Endothelial cell (in vitro differentiated cells): Measurements from ENCODE around the gene DNAI2. TPM values are rescaled to one million over a fixed set of nuclear protein-coding genes. Genes with fewer than 3 reads are reported as not detected.

Experiments used
- DNase-seq: peaks from one replicate; pipeline ENCODE4 v3.0.0; 2021; ENCODE audit warnings: low spot score
- H3K27ac Mint-ChIP-seq: one replicate; pipeline ENCODE4 v1.8.0; 2021; ENCODE audit warnings: mixed read lengths, inconsistent platforms; ENCODE audit not compliant: unreplicated experiment
- H3K27me3 Mint-ChIP-seq: one replicate; pipeline ENCODE4 v1.8.0; 2021; ENCODE audit warnings: mild to moderate bottlenecking, moderate library complexity, mixed read lengths, inconsistent platforms; ENCODE audit not compliant: unreplicated experiment
- H3K36me3 Mint-ChIP-seq: one replicate; pipeline ENCODE4 v1.8.0; 2021; ENCODE audit warnings: mild to moderate bottlenecking, low read depth, mixed read lengths, inconsistent platforms; ENCODE audit not compliant: unreplicated experiment
- H3K4me1 Mint-ChIP-seq: one replicate; pipeline ENCODE4 v1.8.0; 2021; ENCODE audit warnings: mild to moderate bottlenecking, mixed read lengths, inconsistent platforms; ENCODE audit not compliant: unreplicated experiment
- H3K4me3 Mint-ChIP-seq: one replicate; pipeline ENCODE4 v1.8.0; 2021; ENCODE audit warnings: mild to moderate bottlenecking, mixed read lengths, inconsistent platforms; ENCODE audit not compliant: unreplicated experiment
- H3K9me3 Mint-ChIP-seq: one replicate; pipeline ENCODE4 v1.8.0; 2021; ENCODE audit warnings: mixed read lengths, inconsistent platforms; ENCODE audit not compliant: unreplicated experiment
- CTCF ChIP-seq: fragments of 200-600 bp; sonication (generic); IDR thresholded peaks from one replicate; pipeline ENCODE4 v1.5.0; 2021; ENCODE audit warnings: antibody characterized with exemption; ENCODE audit not compliant: unreplicated experiment
- total RNA-seq: library from RNA; stranded (reverse); fragmentation: NEBNext Ultra II Directional; extraction: Animal tissue kit (Norgen Biotek cat#: 25700); gene quantifications from one replicate; pipeline ENCODE4 v1.2.1, GENCODE V29; 2021; ENCODE audit not compliant: unreplicated experiment

Gene DNAI2
- total RNA-seq, 1 donor from 2014 or later, result not detected

- Mint-ChIP-seq H3K27me3 (peaks cover 14% of the 10 kb centered on the region), H3K4me1 (peaks cover 5% of the 10 kb centered on the region), H3K9me3 (no peaks in the 10 kb centered on the region), H3K4me3 (no peak overlapping the region), H3K36me3 (no peaks in the 10 kb centered on the region), H3K27ac (no peak overlapping the region)
- DNase-seq, result no peak
- TF ChIP-seq CTCF, result no peak
These were observed 29.5 kb upstream of the DNAI2 start for GRCh38 chr17:74244548-74244947.

GRCh38 chr17:74245145-74245831 lies 28.7 kb upstream of the DNAI2 start:
- H3K36me3 Mint-ChIP-seq, result no peaks in the 10 kb centered on the region
- peak; percentile 28 for DNase-seq
- H3K9me3 Mint-ChIP-seq, result no peaks in the 10 kb centered on the region
- peaks cover 14% of the 10 kb centered on the region for H3K27me3 Mint-ChIP-seq
- no peak for TF ChIP-seq CTCF
- peaks cover 5% of the 10 kb centered on the region for H3K4me1 Mint-ChIP-seq
- H3K4me3 Mint-ChIP-seq, result no peak overlapping the region
- H3K27ac Mint-ChIP-seq, result no peak overlapping the region

GRCh38 chr17:74245871-74246270 lies 28.2 kb upstream of the DNAI2 start:
- no peak overlapping the region for H3K4me3 Mint-ChIP-seq
- no peaks in the 10 kb centered on the region for H3K9me3 Mint-ChIP-seq
- DNase-seq, result no peak
- no peak for TF ChIP-seq CTCF
- H3K27ac Mint-ChIP-seq, result no peak overlapping the region
- H3K27me3 Mint-ChIP-seq, result peaks cover 17% of the 10 kb centered on the region
- peaks cover 5% of the 10 kb centered on the region for H3K4me1 Mint-ChIP-seq
- H3K36me3 Mint-ChIP-seq, result peaks cover under 1% of the 10 kb centered on the region

- DNase-seq, result no peak
- Mint-ChIP-seq H3K9me3 (no peaks in the 10 kb centered on the region), H3K4me1 (peaks cover 8% of the 10 kb centered on the region), H3K27ac (no peak overlapping the region), H3K4me3 (no peak overlapping the region), H3K36me3 (peaks cover 8% of the 10 kb centered on the region), H3K27me3 (peaks cover 20% of the 10 kb centered on the region)
- no peak for TF ChIP-seq CTCF
These were observed 24.3 kb upstream of the DNAI2 start for GRCh38 chr17:74249590-74250270.
